Measurements from ENCODE around the gene P2RX3. TPM values are rescaled to one million over a fixed set of nuclear protein-coding genes. Genes with fewer than 3 reads are reported as not detected.

Gene P2RX3
- total and polyA plus RNA-seq, 2 of the 8 experiments (the other 6 are each of a cell fraction or from before 2014, with no cell fraction given) = 0.45 to 0.47 TPM

GRCh38 chr11:57343825-57344224 lies 5.7 kb downstream of the P2RX3 start:
- H3K23me2 ChIP-seq (ENCODE audit: low read depth, low read length) = no peaks in the 10 kb centered on the region
- no peak overlapping the region for H3K14ac ChIP-seq (ENCODE audit: insufficient read length)
- peaks cover 5 to 14% (median 7%) of the 10 kb centered on the region in 4 experiments; a peak in 6 of 7 replicates for H3K4me1 ChIP-seq (replicated peaks in 1 of 4; ENCODE audit: control insufficient read depth in 3 of 4, insufficient read depth in 4 of 4, low read length in 3 of 4)
- no peak overlapping the region for H2BK5ac ChIP-seq (ENCODE audit: low read depth, low read length)
- no peak overlapping the region for H4K8ac ChIP-seq (ENCODE audit: extremely low read depth, insufficient read depth, low read length)
- H3K4ac ChIP-seq (replicated peaks; ENCODE audit: insufficient read length, low read depth, low read length) = no peak overlapping the region
- no peak overlapping the region for H2BK15ac ChIP-seq (ENCODE audit: low read length)
- 0 out of 2 replicates have a peak overlapping the region, but pooled peaks have one; percentile 10 for H2BK12ac ChIP-seq (ENCODE audit: low read depth, low read length)
- no peaks in the 10 kb centered on the region for H3K36me3 ChIP-seq (ENCODE audit: control insufficient read depth in 2 of 4, insufficient read depth in 4 of 4, low read length in 3 of 4)
- H3K4me3 ChIP-seq (ENCODE audit: extremely low read depth in 1 of 4, insufficient read depth in 2 of 4, low read depth in 3 of 4, low read length in 4 of 4) = no peak overlapping the region
- no peak for DNase-seq (ENCODE audit: low read depth in 1 of 2, low spot score in 2 of 2)
- no peak for FAIRE-seq
- H4K20me1 ChIP-seq (replicated peaks in 1 of 2; ENCODE audit: control insufficient read depth in 1 of 2, insufficient read depth in 2 of 2, low read length in 2 of 2) = no peaks in the 10 kb centered on the region
- H3K9me3 ChIP-seq (ENCODE audit: insufficient read depth in 2 of 2, low read depth in 1 of 2, low read length in 1 of 2) = no peaks in the 10 kb centered on the region
- H3K56ac ChIP-seq (replicated peaks; ENCODE audit: insufficient read length, low read depth, low read length) = no peak overlapping the region
- no peak overlapping the region for H3K4me2 ChIP-seq (ENCODE audit: insufficient read depth in 1 of 2, low read depth in 2 of 2, low read length in 2 of 2)
- no peak overlapping the region for H3K9ac ChIP-seq (replicated peaks in 1 of 4; ENCODE audit: extremely low read depth in 1 of 4, low read depth in 3 of 4, low read length in 3 of 4)
- no peak overlapping the region for H2BK120ac ChIP-seq (replicated peaks; ENCODE audit: low read depth, low read length)
- H3K23ac ChIP-seq (ENCODE audit: insufficient read length) = no peak overlapping the region
- no peaks in the 10 kb centered on the region for H3K79me1 ChIP-seq (ENCODE audit: low read depth, low read length)
- H2AK5ac ChIP-seq (ENCODE audit: low read depth, low read length) = no peak overlapping the region
- no peak overlapping the region for H3K18ac ChIP-seq (ENCODE audit: extremely low read depth, low read length)
- POLR2A ChIA-PET (ENCODE audit: partially characterized antibody) = interaction anchor here (1.5 to 45.7 kb wide), 2 partner anchors 36 to 295 kb away, joined by 3 to 1279 read pairs; partner anchors contain the start of gene TNKS1BP1
- H3K79me2 ChIP-seq (ENCODE audit: control insufficient read depth in 1 of 2, insufficient read depth in 2 of 2, low read length in 2 of 2) = no peaks in the 10 kb centered on the region
- peaks cover 0 to 9% (median 7%) of the 10 kb centered on the region in 4 experiments; a peak in 4 of 7 replicates for H3K27me3 ChIP-seq (replicated peaks in 1 of 4; ENCODE audit: control insufficient read depth in 3 of 4, extremely low read depth in 1 of 4, insufficient read depth in 3 of 4, low read length in 3 of 4)
- no peak overlapping the region for H2BK20ac ChIP-seq (ENCODE audit: low read length)
- H4K91ac ChIP-seq (replicated peaks; ENCODE audit: insufficient read length, low read length) = no peak overlapping the region
- TF ChIP-seq SAP30 (IDR thresholded peaks at IDR 0.05; ENCODE audit: insufficient read depth, insufficient replicate concordance, low read length) = no peak
- no peak for TF ChIP-seq ATF3 (IDR thresholded peaks at IDR 0.05; ENCODE audit: insufficient read depth, low read depth, low read length)
- TF ChIP-seq EGR1 (IDR thresholded peaks at IDR 0.05; ENCODE audit: borderline replicate concordance, low read depth, low read length) = no peak
- no peak for TF ChIP-seq HDAC6 (IDR thresholded peaks at IDR 0.05; ENCODE audit: low read depth, low read length)
- no peak for TF ChIP-seq CBX8 (IDR thresholded peaks at IDR 0.05; ENCODE audit: borderline replicate concordance, low read depth, low read length)
- no peak for TF ChIP-seq TEAD4 (IDR thresholded peaks at IDR 0.05; ENCODE audit: low read depth, low read length)
- 0 out of 2 replicates have a peak overlapping the region, but pooled peaks have one; percentile 49 for H2AFZ ChIP-seq (ENCODE audit: low read length)
- CTCF ChIA-PET (ENCODE audit: partially characterized antibody) = interaction anchor here (0.8 to 6.3 kb wide), 10 partner anchors 9 to 297 kb away, joined by 3 to 49 read pairs (median 4); partner anchors contain the start of genes RTN4RL2 and TIMM10
- WGBS, 2 experiments (ENCODE audit: extremely low coverage in 1 of 2, insufficient coverage in 1 of 2, insufficient read length in 1 of 2, insufficient replicate concordance in 2 of 2, low coverage in 1 of 2, low lambda C conversion rate in 2 of 2, missing lambda C conversion rate in 1 of 2) = 81% methylated on average over 7 of the region's 7 CpGs; no CpG with 5 or more reads in 1 of the 2 experiments
- no peak overlapping the region for H3K27ac ChIP-seq (ENCODE audit: low read depth, low read length)
- no peak overlapping the region for H4K5ac ChIP-seq (ENCODE audit: insufficient read length, low read depth, low read length)

Measured in H1 (cell line).